Activated CD4-positive, alpha-beta T cell treated with anti-CD3 and anti-CD28 coated beads, Interleukin-10, Interleukin-2, amounts not matched to agents 100 ng/mL and 50 ng/mL, durations not matched to agents 16 hours and 8 hours (primary cell): ENCODE results near the gene MIER3.

Experiments
- DNase-seq: peaks from one replicate; pipeline ENCODE4 v3.0.0-alpha.2; 2020

MIER3 gene

DNA sequence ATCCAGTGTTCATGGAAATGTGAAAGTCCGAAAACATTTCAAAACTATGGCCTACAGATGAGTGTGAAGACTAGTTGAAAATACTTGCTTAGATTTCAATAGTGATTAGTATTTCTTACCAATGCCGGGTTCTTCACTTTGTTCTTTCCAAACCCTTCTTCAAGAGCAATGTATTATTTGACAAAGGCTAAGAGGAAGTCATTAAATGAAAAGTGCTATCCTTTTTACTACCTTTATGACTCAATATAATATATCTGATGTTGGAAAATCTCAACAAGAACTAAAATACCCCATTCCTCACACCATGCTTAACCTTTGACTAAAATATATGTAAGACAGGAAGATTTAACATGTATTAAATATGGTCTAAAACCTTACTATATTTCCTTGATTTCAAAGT lies 6.7 kb upstream of the MIER3 start:
- DNase-seq: no peak

DNA sequence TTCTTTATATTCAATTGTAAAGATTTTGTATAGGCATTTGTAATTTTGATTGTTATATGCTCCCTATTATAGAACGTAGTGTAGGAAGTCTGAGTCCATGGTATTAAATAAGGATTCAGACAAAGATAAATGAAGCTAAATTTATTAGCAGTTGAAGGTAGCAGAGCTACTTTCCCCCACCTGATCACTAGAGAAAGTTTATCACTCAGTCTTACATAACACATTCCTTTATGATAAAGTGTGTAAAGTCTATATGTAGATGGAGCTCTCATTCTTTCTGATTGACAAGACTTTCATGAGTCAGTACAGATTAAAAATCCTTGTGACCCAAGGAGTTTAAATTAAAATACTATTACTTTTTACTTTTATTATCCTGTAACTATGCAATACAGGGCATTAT lies 2.3 kb upstream of the MIER3 start:
- no peak for DNase-seq

DNA sequence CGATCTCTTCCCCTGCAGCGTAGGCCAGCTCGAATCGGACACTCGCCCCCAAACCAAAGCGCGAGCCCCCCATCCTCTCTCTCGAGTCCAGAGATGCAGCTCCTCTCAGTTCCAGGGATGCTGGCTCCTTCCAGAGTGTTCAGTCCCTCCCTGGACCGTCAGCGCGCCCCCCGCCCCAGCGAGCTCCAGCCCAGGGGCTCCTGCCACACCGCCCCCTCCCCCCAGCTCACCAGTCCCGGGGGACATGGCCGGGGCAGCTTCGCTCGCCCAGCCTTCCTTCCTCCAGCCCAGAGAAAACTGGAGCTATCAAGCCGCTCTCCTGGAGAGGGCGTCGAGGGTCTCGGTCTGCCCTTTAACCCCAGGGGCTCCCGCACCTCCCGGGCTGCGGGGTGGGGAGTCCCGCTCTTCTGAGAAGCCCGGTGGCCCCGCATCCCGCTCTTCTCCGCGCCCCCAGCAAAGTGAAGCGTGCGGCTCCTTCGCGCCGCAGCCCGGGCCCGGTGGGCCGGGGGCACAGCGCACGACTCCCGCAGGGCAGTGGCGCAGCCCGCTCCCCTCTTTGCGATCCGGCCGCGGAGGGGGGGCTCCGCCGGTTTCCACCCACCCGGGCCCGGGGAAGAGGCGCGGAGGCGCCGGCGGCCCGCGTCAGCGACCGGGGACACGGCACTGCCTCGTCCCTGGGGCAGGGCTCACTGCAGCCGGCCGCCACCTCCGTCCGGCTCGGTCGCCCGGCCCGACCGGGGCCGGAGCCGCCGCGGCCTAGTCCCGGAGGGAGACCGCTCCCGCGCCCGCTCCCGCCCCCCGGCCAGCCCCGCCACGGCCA lies 587 bp downstream of the MIER3 start:
- peak; percentile 24 for DNase-seq

DNA sequence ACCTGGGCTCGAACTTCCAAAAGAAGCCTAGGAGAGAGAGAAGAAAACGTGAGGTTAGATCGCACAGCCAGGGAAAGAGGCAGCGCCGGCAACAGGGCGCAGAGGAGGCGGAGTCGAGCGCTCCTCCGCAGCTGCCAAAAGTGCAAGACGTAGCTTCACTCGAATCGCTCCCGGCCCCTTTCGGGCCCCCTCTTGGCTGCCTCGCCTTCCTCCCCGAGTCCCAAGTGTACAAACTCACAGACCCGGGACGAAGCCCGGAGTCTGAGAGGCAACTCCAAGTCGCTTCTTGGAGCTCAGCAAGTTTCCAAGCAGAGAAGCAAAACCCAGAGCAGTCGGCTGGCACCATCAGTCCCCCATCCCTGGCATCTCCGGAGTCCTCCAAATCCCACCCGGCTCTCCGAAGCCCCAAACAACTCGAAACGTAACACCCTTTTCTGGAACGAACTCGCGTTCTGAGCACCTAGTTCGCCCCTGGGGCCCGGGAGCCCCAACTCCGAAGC lies 1.2 kb downstream of the MIER3 start:
- DNase-seq: peak; percentile 66

DNA sequence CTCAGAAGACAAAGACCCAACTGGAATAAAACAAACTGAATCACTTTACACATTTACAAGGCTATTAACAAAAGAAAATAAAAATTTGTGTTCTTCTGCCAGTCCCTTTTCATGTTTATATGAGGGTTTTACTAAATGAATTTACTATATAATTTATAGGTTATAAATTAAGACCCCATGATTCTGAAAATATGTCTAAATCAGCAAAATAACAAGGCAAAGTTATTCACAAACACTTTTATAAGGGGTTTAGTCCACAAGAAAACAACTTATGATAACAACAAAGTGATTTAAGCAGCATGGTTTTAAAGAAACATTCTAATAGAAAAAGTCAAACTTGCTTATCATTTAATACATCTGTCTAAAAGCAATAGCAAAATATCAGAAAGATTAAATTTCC lies 4.9 kb downstream of the MIER3 start:
- DNase-seq: no peak

DNA sequence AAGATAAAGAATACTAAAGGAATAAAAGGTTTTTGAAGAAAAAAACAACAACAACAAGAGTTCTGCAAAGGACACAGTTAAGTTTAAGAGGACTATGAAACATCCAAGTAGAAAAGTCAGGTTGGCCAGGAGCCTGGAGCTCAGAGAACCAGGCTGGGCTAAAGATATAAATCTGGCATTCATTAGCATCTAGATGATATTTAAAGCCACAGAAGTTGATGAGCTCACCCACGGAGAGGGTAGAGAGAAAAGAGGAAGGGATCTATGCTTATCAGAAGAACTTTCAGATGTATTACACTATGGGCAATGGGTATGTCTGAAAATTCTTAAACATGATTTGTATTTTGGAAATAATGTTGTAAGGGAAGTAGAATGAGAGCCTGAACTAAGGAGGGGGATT lies 9.9 kb downstream of the MIER3 start:
- no peak for DNase-seq

DNA sequence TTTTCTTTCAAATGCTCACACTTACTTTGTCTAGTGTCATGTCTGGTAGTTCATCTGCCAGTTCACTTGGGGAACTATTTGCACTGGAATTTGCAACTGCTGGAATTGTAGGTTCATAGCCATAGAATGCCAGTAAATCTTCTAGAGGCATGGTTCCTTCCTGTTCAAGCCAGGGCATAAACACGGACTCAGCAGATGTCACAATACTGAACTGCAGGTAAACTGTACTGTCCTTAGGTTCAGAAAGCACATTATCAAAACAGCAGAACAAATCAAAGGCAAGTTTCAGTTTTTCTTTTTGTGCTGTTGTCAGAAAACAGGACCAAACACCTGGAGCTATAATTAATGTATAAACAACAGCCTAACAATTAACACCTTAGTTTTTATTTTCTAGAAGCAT lies 13.1 kb downstream of the MIER3 start:
- DNase-seq: no peak

DNA sequence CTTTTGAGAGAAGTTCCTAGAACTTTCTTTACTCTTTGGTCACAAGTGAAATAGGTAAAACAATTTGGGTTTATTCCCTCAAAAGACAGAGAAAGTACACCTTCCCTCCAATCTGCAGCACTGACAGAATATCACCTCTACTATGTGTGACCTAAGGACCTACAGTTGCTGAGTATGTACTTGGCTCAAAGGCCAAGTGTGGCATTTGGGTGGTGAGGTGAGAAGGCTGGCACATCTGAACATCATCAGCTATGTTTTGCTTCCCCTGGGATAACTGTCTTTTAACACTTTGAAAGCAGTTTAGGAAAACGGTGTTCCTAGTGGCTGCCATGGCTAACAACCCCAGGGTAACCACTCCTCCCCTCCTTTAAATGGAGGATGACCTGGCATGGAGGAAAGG lies 17.6 kb downstream of the MIER3 start:
- DNase-seq: no peak

DNA sequence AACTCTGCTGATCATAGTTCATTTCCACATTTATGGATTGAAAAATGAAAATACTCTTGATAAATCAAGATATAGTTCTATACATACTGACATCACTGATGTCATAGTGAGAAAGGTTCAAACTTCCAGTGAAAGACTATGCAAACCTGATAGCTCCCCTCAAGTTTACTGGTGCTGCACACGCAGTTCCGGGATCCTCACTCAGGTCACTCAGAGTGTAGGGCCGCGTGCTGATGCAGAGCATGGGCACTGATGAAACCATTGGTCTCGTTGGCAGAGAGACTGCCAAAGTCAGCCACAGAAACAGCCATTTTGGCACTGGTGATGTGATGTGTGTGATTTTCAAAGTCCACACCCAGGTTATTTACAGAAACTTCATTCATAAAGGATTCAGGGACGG lies 29.0 kb downstream of the MIER3 start:
- no peak for DNase-seq

DNA sequence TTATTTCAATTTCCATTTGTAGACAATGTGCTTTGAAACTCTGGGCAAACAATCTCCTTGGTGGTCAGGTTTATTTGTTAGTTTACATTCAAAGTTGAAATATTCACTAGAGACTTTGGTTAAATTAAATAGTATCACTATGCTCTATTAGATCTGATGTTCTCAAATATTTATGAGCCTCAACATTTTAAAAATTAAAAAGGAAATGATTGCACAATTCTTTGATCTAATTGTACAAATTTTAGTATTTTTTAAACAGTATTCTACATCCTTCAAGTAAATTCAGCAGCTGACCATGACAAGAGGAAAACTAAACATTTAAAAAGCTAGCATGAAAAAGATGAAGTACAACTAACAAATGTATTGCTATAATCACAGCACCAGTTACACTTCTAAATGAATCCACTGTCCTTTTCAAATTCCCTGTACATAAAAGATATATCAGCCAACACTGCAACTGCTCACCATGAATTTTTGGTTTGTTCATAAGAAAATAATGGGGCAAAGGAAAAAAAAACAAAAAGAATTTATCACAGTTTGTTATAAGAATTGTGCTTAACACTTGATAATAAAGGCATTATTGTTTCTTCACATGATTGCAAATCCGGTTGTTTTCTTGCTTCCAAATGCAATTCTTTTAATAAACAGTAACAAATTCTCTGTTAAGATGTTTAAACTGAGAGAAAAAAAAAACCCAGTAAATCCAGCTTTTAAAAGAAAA lies 31.8 kb downstream of the MIER3 start:
- DNase-seq: no peak

DNA sequence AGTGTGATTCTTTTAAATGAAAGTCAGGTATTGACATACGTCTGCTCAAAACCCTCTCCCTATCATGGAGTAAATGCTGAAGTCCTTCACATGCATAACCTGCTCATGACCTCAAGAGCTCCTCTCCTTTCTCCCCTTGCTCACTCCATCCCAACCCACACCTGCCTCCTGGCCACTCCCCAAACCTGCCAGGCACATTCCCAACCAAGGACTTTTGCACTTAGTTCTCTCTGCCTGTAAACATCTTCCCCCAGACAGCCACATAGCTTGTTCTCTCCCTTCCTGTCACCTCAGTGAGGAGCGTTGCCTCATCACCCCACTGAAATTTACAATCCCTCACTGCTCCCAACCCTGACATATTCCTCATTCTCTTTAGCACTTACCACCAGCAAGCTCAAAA lies 33.9 kb downstream of the MIER3 start:
- no peak for DNase-seq

DNA sequence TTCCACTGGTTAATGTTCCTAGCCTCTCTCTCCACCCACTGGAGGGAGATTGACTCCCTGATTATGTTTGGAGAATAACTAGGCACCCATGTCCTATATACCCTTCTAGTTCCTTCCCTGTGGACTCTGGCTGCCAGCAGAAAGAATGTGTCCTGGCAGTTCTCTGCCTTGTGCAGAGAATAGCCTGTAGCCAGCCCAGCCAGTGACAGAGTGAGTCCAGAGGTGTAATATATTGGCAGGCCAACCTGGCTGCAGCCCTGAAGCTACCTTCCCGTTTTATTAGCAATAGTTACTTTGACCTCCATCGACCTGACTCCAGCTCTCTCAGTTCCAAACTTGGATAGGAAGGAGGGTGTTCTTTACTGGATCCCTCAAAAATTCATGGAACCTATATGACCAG lies 34.4 kb downstream of the MIER3 start:
- no peak for DNase-seq

DNA sequence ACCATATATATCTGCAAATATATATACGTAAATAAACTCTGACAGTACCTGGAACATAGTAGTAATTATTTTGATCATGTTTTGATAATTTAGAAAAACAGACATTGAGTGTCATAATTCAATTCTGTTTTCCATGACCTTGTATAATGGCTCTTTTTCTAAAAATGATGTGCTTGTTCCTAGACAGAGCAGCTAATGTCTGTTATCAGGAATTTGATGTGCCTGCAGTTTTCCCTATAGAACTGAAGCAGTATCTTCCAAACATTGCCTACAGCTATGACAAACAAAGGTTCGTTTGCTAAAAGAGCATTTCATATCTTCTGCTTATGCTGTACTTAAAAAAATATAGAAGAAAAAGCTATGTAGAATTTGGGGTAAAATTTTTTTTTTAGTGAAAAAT lies 37.2 kb downstream of the MIER3 start:
- DNase-seq: no peak

DNA sequence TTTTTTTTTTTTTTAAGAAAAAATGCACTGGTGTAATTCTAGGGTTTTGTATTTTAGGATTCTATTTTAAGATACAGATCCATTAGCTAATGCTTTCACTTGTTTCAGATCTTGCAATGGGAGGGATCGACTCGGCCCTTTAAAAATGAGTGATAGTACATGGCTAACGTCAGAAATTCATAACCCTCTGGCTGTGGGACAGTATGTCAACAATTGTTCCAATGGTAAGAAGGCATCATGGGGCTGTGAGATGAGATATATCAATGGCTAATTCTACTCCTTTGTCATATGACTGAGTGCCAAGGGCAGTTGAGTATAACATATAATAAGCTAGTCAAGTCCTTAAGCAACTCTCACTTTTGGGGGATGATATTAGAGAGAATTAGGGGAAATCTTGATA lies 38.2 kb downstream of the MIER3 start:
- DNase-seq: no peak

DNA sequence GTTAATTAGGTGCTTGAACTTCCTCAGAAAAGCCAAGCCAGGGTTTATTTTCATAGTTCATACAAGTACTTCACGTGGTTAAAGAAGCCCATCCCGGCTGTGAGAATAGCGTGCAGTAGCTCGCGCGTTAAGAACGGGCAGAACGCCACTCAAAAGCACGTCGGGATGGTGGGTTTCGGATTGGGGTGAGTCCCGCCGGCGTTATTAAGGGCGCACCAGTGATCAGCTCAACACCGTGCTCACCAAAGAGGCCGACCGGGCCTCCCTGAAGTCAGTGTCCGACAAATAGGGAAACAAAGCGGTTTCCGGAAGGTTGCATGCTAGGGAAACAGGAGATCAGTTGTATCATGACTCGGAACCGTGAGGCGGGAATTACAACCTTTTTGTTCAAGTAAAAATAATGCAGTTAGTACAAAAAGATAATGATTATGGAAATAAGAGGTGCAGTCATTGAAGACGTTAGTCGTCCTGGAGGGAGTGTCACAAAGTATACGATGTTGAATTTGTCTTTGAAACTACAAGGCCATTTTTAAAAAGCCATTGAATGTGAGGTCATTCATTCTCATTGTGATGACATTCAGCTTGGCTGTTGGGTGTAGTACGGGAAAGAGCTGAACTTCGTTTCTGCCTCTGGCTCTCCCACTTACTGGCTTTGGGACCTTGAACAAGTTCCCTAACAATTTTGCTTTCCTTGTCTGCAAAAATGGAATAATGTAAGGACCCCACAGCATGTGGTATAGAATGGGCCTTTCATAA lies 41.5 kb downstream of the MIER3 start:
- DNase-seq: peak; percentile 62

DNA sequence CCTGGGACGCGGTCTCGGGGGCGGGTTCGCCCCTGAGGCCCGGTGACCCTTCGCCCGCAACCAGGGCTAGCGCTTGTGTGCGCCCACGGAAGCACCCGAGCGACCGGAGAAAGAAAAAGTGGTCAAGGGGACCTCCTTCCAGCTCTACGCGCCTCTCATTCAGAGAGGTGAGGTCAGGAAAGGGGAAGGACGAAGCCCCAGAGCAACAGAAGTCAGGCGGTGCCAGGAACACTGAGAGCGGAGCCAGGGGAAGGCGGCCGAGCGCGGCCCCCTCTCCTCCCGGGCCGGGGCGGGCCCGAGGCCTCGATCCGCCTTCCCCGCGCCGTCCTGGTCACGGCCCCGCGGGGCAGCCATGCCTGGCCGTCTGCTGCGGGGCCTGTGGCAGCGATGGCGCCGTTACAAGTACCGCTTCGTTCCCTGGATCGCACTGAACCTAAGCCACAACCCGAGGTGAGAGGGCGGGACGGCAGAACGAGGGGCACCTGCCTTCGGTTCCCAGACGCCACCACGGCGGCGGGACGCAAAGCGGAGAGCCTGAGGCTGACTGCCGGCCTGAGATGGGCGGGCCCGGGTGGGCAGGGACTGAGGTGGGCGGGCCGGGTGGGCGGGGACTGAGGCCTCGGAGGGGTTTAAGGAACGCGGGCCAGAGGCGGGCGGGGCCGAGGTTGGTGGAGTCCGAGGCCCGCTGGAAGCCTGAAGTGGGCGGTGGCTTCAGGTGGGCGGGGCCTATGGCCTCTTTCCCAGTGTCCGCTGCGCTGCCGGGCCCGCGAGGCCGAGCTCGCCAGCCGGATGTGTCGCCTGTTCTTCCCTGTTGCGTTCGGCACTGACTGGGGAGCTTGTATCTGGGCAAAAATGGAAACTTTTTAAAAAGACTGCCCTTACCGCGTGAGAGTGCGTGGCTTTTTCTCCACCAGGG lies 42.4 kb downstream of the MIER3 start, which contains the start of gene SETD9:
TSS of gene SETD9 (plus strand) at position 303 of the 916 bp plus-strand sequence. CDS start at position 353, 50 bp downstream.
- DNase-seq: peak; percentile 98

DNA sequence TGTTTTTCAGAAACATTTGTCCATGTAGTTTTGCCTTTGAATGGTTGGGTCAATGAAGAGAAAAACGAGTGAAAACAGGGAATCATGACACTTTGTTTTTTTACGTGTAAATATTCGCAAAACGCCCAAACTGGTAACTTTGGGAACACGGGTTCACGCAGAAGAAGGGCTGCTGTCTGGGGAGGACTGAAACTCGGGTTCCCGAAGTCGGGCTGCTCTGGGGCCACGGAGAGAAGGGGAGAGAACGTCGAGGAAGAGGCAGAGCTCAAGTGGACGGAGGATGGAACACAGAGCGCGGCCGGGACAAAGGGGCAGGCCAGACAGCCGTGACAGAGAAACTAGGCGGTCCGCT lies 43.0 kb downstream of the MIER3 start:
- DNase-seq: no peak

DNA sequence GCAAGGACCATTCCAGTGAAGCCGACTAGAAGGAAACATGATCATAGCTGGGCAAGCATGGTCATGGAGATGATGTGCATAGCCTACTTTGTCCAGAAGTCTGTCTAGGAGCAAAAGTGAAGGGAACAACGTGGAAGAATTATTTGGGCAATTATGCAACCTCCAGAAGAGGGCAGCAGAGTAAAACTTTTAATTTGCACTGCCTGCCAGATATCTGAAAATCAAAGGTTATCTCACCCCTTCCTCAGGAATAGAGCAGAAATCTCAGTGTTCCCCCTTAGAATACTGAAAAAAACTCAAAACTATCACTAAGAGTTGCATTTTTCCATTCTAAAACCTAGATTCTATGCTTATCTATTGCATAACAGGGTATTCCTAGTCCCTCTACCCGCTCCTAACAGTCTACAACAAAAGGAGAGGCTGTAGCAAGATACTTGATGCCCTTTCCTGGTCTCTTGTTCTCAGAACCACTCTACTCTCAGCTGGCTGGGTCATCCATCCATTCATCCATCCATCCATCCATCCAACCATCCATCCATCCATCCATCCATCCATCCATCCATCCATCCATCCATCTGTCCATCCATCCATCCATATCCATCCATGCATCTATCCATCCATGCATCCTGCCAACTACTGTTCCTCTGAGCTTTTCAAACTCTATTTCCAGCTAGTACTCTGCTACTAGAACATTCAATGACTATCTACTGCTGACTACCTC lies 50.9 kb downstream of the MIER3 start:
- peak; percentile 56 for DNase-seq

DNA sequence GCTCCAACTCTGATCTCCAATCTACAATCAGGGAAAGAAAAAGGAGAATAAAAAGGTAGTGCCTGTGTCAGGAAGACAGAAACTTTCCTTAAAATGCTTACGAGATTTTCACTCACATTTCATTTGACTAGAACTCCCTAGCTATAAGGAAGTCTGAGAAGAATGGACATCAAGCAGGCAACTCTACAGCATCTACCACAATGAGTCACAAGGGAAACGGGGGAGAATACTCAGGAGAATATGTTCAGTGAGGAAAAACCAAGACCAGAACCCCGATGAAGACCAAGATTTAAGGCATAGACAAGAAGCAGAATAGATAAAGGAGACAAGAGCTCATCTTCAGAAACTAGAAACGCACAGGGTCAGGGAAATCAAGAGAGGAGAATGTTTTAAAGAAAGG lies 51.5 kb downstream of the MIER3 start:
- no peak for DNase-seq

DNA sequence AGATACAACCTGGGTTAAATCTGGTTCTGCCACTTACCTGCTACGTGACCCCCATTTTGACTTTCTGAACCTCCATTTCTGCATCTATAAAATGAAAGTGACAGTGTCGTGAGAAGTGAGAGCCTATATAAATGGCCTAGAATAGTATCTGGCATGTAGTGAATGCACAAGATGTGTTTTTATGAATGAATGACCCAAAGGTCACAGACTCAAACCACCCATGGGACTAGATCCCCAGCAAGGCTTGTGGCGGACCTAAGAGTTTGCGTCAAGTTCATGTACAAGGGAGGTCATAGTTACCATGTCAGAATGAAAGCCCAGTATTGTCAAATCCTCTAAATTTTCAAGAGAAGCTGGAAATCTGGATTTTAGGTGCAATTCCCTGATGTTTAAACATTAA lies 53.7 kb downstream of the MIER3 start:
- no peak for DNase-seq

DNA sequence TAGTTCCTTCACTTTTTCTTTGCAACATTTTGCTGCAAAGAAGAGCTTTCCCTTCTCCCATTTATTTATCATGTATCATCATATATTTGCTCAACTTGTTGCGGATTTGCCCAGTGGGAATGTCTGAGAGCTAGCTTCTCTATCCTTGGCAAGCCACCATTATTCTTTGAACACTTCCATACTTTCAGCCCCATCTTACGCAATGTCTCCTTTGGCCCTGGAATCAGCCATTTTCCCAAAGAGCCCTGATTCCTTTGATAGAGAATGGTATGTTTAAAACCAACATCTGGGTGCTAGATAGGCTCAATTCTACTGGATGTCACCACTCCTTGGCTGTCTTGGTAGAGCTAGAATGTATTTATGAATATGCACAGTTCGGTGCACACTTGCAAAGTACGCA lies 55.2 kb downstream of the MIER3 start:
- no peak for DNase-seq
